Calu3 (cell line): ENCODE results near the gene CYTIP. TPM values are rescaled to one million over a fixed set of nuclear protein-coding genes. Genes with fewer than 3 reads are reported as not detected.

Experiments used
- BruUV-seq: library from RNA; stranded (reverse); fragments of 400-500 nt; replicated peaks from 2 replicates; lab custom pipeline; 2021; lab: Mats Ljungman, UMichigan
- CTCF ChIA-PET: fragments of 300-600 bp; sonication (Branson Sonifier 250); formaldehyde crosslinking; loops from one replicate; lab custom pipeline; 2022; ENCODE audit warnings: antibody characterized with exemption; lab: Charles Lee
- DNase-seq: peaks from one replicate; pipeline ENCODE4 v3.0.0; 2022
- H3K27ac Mint-ChIP-seq: one replicate; pipeline ENCODE4 v1.8.0; 2022; ENCODE audit warnings: mixed read lengths; ENCODE audit not compliant: unreplicated experiment
- H3K27me3 Mint-ChIP-seq: one replicate; pipeline ENCODE4 v1.8.0; 2022; ENCODE audit warnings: mixed read lengths; ENCODE audit not compliant: unreplicated experiment
- H3K36me3 Mint-ChIP-seq: one replicate; pipeline ENCODE4 v1.8.0; 2022; ENCODE audit warnings: mild to moderate bottlenecking, moderate library complexity, mixed read lengths; ENCODE audit not compliant: insufficient read depth, unreplicated experiment
- H3K4me1 Mint-ChIP-seq: one replicate; pipeline ENCODE4 v1.8.0; 2022; ENCODE audit warnings: mild to moderate bottlenecking, low read depth, mixed read lengths; ENCODE audit not compliant: unreplicated experiment
- H3K4me3 Mint-ChIP-seq: one replicate; pipeline ENCODE4 v1.8.0; 2022; ENCODE audit warnings: mild to moderate bottlenecking, low read depth, moderate library complexity, mixed read lengths; ENCODE audit not compliant: unreplicated experiment
- H3K9me3 Mint-ChIP-seq: one replicate; pipeline ENCODE4 v1.8.0; 2022; ENCODE audit warnings: low read depth, mixed read lengths; ENCODE audit not compliant: unreplicated experiment
- CTCF ChIP-seq: fragments of 200-600 bp; IDR thresholded peaks from one replicate; pipeline ENCODE4 v1.8.0; 2022; ENCODE audit warnings: antibody characterized with exemption; ENCODE audit not compliant: unreplicated experiment
- intact Hi-C: fragments of 100-400 bp; cut with micrococcal nuclease; formaldehyde crosslinking; loops from one replicate; pipeline ENCODE4 v1.10.0; 2022; ENCODE audit not compliant: unreplicated experiment
- total RNA-seq: library from RNA; stranded (reverse); gene quantifications from 2 replicates; pipeline ENCODE4 v1.2.3, GENCODE V29; 2022

The CYTIP gene
- total RNA-seq, 1 experiment from 2014 or later = not detected

DNA sequence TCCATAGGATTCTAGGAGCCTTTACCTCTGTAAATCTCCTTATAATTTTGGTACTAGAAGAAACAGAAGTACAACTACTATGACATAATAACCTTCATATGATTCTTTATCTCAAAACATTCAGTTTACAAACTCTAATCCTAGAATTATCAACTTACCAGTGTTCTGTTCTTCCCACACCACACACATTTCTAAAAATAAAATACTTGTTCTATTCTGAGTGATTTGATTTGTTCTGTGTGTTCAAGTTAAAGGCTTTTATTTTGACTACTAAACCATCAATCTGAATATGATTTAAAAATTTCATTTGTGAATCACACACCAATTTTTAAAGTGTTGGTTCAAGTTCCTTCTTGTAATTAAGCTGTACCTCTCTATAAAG, 16.0 kb downstream of the CYTIP start:
- BruUV-seq = no TSS peak
- Mint-ChIP-seq H3K27me3 (no peaks in the 10 kb centered on the region), H3K27ac (no peak overlapping the region), H3K9me3 (no peaks in the 10 kb centered on the region), H3K4me3 (no peak overlapping the region), H3K36me3 (no peaks in the 10 kb centered on the region), H3K4me1 (no peaks in the 10 kb centered on the region)
- intact Hi-C loops = no loop called here
- no peak for DNase-seq
- CTCF ChIA-PET = no interaction called here
- no peak for TF ChIP-seq CTCF

DNA sequence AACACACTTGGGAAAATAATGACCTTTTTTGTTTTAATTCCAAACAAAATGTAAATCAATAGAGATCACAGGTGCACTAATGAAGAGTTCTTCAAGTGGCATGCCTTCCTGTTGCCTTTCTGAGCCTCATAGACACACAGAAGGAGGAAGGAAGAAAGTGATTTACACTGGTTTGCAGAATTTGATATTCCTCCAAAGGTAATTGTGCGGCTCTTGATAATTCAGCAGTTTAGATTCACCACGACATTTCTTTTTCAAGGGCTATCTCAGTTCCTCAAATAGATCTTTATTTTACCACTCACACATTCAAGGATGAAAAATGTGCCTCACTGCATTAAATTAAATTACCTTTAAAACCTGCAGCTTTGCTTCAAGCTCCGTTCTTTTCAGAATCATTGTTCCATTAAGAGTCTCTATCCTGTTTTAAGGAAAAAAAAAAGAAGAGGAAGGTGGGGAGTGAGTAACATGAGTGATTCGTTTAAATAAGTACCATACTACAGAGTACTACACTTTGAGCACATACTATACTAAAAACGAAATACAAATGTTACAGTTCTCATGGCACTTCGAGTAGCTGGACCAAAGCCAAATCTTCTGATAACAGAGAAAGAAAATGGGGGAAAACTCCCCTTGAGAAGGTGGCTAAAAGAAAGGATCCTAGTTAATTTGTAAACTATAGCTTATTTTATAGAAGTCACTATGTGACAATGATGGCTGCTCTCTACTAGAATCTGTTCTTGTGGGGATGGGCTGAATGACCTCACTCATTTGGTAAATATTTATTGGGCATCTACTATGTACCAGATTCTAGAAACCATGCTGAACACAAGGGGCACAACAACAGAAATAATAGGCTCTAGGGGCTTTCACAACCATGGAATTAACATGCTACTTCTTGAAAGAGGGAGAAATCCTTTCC, 16.6 kb downstream of the CYTIP start:
- intact Hi-C loops = no loop called here
- no peaks in the 10 kb centered on the region for H3K9me3 Mint-ChIP-seq

GRCh38 chr2:157426477-157426994, 17.4 kb downstream of the CYTIP start:
- intact Hi-C loops = no loop called here

More for the DNA sequence above, 16.6 kb downstream of the CYTIP start:
- Mint-ChIP-seq H3K27me3 (no peaks in the 10 kb centered on the region), H3K4me3 (no peak overlapping the region), H3K36me3 (no peaks in the 10 kb centered on the region), H3K4me1 (no peaks in the 10 kb centered on the region), H3K27ac (no peak overlapping the region)
- BruUV-seq = no TSS peak
- CTCF ChIA-PET = no interaction called here
- DNase-seq = no peak
- no peak for TF ChIP-seq CTCF

DNA sequence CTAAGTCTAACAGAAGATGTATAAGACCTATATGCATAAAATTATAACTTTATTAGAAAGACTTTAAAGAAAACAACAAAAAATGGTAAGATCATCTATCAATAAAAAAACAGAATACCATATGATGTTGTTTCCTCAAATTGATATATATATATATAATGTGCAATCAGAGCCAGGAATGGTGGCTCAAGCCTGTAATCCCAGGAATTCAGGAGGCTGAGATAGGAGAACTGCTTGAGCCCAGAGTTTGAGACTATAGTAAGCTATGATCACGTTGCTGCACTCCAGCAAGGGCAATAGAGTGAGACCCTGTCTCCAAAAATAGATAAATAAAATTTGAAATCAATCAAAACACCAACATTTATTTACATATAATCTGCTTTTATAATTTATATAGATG, 19.5 kb downstream of the CYTIP start:
- no peak for TF ChIP-seq CTCF
- H3K27ac Mint-ChIP-seq = no peak overlapping the region
- DNase-seq = no peak
- H3K36me3 Mint-ChIP-seq = no peaks in the 10 kb centered on the region
- H3K27me3 Mint-ChIP-seq = no peaks in the 10 kb centered on the region
- CTCF ChIA-PET = no interaction called here
- no peaks in the 10 kb centered on the region for H3K9me3 Mint-ChIP-seq
- H3K4me1 Mint-ChIP-seq = no peaks in the 10 kb centered on the region
- H3K4me3 Mint-ChIP-seq = no peak overlapping the region
- intact Hi-C loops = no loop called here
- BruUV-seq = no TSS peak

More at GRCh38 chr2:157426477-157426994, 17.4 kb downstream of the CYTIP start:
- no peak overlapping the region for H3K27ac Mint-ChIP-seq
- no peak for TF ChIP-seq CTCF
- no peaks in the 10 kb centered on the region for H3K27me3 Mint-ChIP-seq
- BruUV-seq = no TSS peak
- no peak for DNase-seq
- H3K9me3 Mint-ChIP-seq = no peaks in the 10 kb centered on the region
- H3K4me3 Mint-ChIP-seq = no peak overlapping the region
- H3K4me1 Mint-ChIP-seq = no peaks in the 10 kb centered on the region
- CTCF ChIA-PET = no interaction called here
- H3K36me3 Mint-ChIP-seq = no peaks in the 10 kb centered on the region
